Right lobe of liver (tissue), 4 donors: ENCODE measurements around the gene RASSF8.

Experiments
- POLR2A ChIP-seq: fragments of 450-650 bp; IDR thresholded peaks from one replicate; pipeline ENCODE4 v1.6.1; 2017; ENCODE audit warnings: antibody characterized with exemption, mild to moderate bottlenecking
- TF ChIP-seq, protein P1 (sequence below), 4 donors: fragments of 200-600 bp in 3 of 4; fragments of 450-650 bp in 1 of 4; IDR thresholded peaks; one replicate each; pipeline versions ENCODE4 v1.5.1 to v1.8.0; 2016 to 2022; ENCODE audit warnings: antibody characterized with exemption in 4 of 4, mild to moderate bottlenecking in 2 of 4
- donor health status: DM: no; HTN: no; CAD: no.
- donor health status: DM: no; HTN: no; CAD: no.
- donor health status: DM: no; HTN: yes; CAD: no.

DNA sequence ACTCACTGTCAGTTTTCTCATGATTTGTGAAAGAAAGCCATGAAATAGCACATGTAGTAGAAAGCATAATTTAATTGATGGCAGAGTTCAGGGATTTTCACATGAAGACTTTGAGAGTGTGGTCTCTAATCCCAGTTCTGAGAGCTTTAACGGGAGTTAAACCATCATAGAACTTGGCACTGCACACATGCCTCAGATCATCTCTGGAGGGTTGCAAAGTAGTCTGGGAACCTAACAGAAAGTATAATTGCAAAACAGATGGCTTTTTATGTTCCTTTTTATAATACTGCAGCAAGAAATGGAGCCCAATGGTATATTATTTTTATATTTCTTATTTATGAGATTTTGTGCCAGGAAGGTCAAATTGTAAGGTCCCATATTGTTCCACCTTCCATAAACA lies 88.4 kb downstream of the RASSF8 start:
- TF ChIP-seq, protein P1, sequence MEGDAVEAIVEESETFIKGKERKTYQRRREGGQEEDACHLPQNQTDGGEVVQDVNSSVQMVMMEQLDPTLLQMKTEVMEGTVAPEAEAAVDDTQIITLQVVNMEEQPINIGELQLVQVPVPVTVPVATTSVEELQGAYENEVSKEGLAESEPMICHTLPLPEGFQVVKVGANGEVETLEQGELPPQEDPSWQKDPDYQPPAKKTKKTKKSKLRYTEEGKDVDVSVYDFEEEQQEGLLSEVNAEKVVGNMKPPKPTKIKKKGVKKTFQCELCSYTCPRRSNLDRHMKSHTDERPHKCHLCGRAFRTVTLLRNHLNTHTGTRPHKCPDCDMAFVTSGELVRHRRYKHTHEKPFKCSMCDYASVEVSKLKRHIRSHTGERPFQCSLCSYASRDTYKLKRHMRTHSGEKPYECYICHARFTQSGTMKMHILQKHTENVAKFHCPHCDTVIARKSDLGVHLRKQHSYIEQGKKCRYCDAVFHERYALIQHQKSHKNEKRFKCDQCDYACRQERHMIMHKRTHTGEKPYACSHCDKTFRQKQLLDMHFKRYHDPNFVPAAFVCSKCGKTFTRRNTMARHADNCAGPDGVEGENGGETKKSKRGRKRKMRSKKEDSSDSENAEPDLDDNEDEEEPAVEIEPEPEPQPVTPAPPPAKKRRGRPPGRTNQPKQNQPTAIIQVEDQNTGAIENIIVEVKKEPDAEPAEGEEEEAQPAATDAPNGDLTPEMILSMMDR (IDR thresholded peaks at IDR 0.05): no peak
- TF ChIP-seq POLR2A: no peak
